GM21367 (cell line): Measurements from ENCODE around the gene DSCAML1.
"Not testable (repeated sequence)": the region's sequence is repeated elsewhere in the genome, so short reads cannot be mapped to it uniquely, and the experiment has no call there.

Experiments used
- ATAC-seq: cut with Tn5 transposase; IDR thresholded peaks from one replicate; pipeline ENCODE4 v1.9.1; 2021; ENCODE audit not compliant: unreplicated experiment

Gene DSCAML1

GRCh38 chr11:117765068-117765467 is 31.9 kb downstream of the DSCAML1 start:
- ATAC-seq: no peak

GRCh38 chr11:117763465-117763864 is 33.6 kb downstream of the DSCAML1 start:
- ATAC-seq: not testable (repeated sequence)

GRCh38 chr11:117761993-117762392 is 35.0 kb downstream of the DSCAML1 start:
- ATAC-seq: no peak

- no peak for ATAC-seq
Observed at GRCh38 chr11:117759305-117759704, 37.7 kb downstream of the DSCAML1 start.

GRCh38 chr11:117754030-117754429 is 43.0 kb downstream of the DSCAML1 start:
- no peak for ATAC-seq

GRCh38 chr11:117752721-117753237 is 44.2 kb downstream of the DSCAML1 start:
- no peak for ATAC-seq

GRCh38 chr11:117752071-117752470 is 44.9 kb downstream of the DSCAML1 start:
- ATAC-seq: no peak

GRCh38 chr11:117750916-117751662 is 45.9 kb downstream of the DSCAML1 start:
- no peak for ATAC-seq

GRCh38 chr11:117750357-117750756 is 46.7 kb downstream of the DSCAML1 start:
- no peak for ATAC-seq

- no peak for ATAC-seq
Observed at GRCh38 chr11:117749541-117749910, 47.5 kb downstream of the DSCAML1 start.

GRCh38 chr11:117748771-117749540 is 48.1 kb downstream of the DSCAML1 start:
- ATAC-seq: no peak

GRCh38 chr11:117747892-117748291 is 49.1 kb downstream of the DSCAML1 start:
- ATAC-seq: no peak

GRCh38 chr11:117745346-117745745 is 51.7 kb downstream of the DSCAML1 start:
- ATAC-seq: no peak

GRCh38 chr11:117744471-117745150 is 52.4 kb downstream of the DSCAML1 start:
- no peak for ATAC-seq

- no peak for ATAC-seq
Observed at GRCh38 chr11:117743121-117743815, 53.7 kb downstream of the DSCAML1 start.

GRCh38 chr11:117738246-117738957 is 58.6 kb downstream of the DSCAML1 start:
- ATAC-seq: no peak

GRCh38 chr11:117735350-117735977 is 61.6 kb downstream of the DSCAML1 start:
- no peak for ATAC-seq

- ATAC-seq: no peak
Observed at GRCh38 chr11:117734601-117735024, 62.4 kb downstream of the DSCAML1 start.

GRCh38 chr11:117733316-117733715 is 63.7 kb downstream of the DSCAML1 start:
- ATAC-seq: no peak
